ENCODE results near the gene DMRT3. TPM values are rescaled to one million over a fixed set of nuclear protein-coding genes. Genes with fewer than 3 reads are reported as not detected.

DMRT3 gene
- total and polyA plus RNA-seq, 2 donors from 2014 or later, result not detected

GRCh38 chr9:967903-968641 lies 8.4 kb upstream of the DMRT3 start:
- FAIRE-seq (no peak), DNase-seq (peak in 3 of 5 donors; percentile 63 to 72 (median 65))
- peaks cover 0 to 3% (median 0%) of the 10 kb centered on the region in 3 donors for H3K4me1 ChIP-seq (ENCODE audit: control insufficient read depth in 2 of 3, insufficient read depth in 2 of 3, low read depth in 1 of 3, low read length in 3 of 3)
- peaks cover 62% of the 10 kb centered on the region for H3K27me3 ChIP-seq (ENCODE audit: control insufficient read depth, insufficient read depth, low read length)
- H3K27ac ChIP-seq (ENCODE audit: low read depth in 2 of 2, low read length in 2 of 2), result no peak overlapping the region
- H3K9me3 ChIP-seq (ENCODE audit: control insufficient read depth in 2 of 3, insufficient read depth in 1 of 3, low read length in 3 of 3), result no peaks in the 10 kb centered on the region
- H3K36me3 ChIP-seq (ENCODE audit: control insufficient read depth in 2 of 3, insufficient read depth in 3 of 3, low read length in 3 of 3), result no peaks in the 10 kb centered on the region
- intact Hi-C loops (cut with DNase I), result no loop called here
- TF ChIP-seq, protein P1, sequence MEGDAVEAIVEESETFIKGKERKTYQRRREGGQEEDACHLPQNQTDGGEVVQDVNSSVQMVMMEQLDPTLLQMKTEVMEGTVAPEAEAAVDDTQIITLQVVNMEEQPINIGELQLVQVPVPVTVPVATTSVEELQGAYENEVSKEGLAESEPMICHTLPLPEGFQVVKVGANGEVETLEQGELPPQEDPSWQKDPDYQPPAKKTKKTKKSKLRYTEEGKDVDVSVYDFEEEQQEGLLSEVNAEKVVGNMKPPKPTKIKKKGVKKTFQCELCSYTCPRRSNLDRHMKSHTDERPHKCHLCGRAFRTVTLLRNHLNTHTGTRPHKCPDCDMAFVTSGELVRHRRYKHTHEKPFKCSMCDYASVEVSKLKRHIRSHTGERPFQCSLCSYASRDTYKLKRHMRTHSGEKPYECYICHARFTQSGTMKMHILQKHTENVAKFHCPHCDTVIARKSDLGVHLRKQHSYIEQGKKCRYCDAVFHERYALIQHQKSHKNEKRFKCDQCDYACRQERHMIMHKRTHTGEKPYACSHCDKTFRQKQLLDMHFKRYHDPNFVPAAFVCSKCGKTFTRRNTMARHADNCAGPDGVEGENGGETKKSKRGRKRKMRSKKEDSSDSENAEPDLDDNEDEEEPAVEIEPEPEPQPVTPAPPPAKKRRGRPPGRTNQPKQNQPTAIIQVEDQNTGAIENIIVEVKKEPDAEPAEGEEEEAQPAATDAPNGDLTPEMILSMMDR (IDR thresholded peaks at IDR 0.05; ENCODE audit: borderline replicate concordance, extremely low read depth, insufficient read depth), result no peak
- H3K9ac ChIP-seq (ENCODE audit: low read length in 3 of 3), result no peak overlapping the region
- no peak overlapping the region for H3K4me3 ChIP-seq (ENCODE audit: low read length in 3 of 3)

GRCh38 chr9:969310-970150 lies 6.9 kb upstream of the DMRT3 start:
- FAIRE-seq (no peak), DNase-seq (peak in 4 of 5 donors; percentile 43 to 67 (median 60))
- no peak overlapping the region for H3K4me3 ChIP-seq (ENCODE audit: low read length in 3 of 3)
- intact Hi-C loops (cut with DNase I), result no loop called here
- H3K36me3 ChIP-seq (ENCODE audit: control insufficient read depth in 2 of 3, insufficient read depth in 3 of 3, low read length in 3 of 3), result no peaks in the 10 kb centered on the region
- peaks cover 0 to 3% (median 0%) of the 10 kb centered on the region in 3 donors for H3K4me1 ChIP-seq (ENCODE audit: control insufficient read depth in 2 of 3, insufficient read depth in 2 of 3, low read depth in 1 of 3, low read length in 3 of 3)
- H3K9ac ChIP-seq (ENCODE audit: low read length in 3 of 3), result no peak overlapping the region
- H3K27ac ChIP-seq (ENCODE audit: low read depth in 2 of 2, low read length in 2 of 2), result no peak overlapping the region
- peaks cover 70% of the 10 kb centered on the region for H3K27me3 ChIP-seq (ENCODE audit: control insufficient read depth, insufficient read depth, low read length)
- H3K9me3 ChIP-seq (ENCODE audit: control insufficient read depth in 2 of 3, insufficient read depth in 1 of 3, low read length in 3 of 3), result peaks cover 0 to 3% (median 0%) of the 10 kb centered on the region in 3 donors
- TF ChIP-seq, protein P1 (IDR thresholded peaks at IDR 0.05; ENCODE audit: borderline replicate concordance, extremely low read depth, insufficient read depth), result no peak

DNA sequence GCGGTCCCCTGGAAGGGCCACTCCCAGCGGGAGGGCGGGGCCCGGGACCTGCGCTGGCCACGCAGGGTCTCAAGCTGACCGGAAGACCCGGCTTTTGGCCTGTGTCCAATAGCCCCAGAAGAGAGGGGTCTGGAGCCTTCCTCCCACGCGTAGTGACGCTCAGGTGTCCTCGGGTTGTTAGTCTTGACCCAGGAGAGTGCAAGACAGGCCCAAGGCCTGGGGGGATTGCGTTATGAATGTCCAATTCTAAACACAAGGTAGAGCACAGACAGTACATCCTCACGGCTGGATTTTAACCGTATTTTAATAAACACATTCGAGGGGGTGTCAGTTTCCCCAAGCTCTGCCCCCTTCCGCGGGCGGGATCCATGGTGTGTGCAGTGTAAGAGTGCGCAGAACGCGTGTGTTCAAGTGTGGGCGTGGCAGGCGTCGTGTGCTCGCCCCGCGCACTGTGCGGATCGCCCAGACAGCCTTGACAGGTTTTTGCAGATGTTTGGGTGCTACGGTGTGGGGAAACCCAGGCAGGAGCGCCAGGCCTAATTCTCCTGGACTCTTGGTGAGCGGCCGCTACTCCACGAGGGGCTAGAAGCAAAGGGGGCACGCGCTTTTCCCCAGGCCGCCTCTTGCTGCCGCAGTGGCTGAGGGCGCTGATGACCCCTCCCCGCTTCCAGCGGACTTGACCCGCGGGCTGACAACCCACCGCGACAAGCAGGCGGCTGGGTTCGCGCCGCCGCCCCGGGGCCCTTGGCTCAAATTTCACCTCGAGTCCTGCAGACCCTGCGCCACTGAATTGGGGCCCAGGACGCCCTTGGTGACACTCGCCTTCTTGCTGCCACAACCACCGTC lies 6.1 kb upstream of the DMRT3 start:
- no peak overlapping the region for H3K27ac ChIP-seq (ENCODE audit: low read depth in 2 of 2, low read length in 2 of 2)
- peaks cover 0 to 3% (median 0%) of the 10 kb centered on the region in 3 donors for H3K4me1 ChIP-seq (ENCODE audit: control insufficient read depth in 2 of 3, insufficient read depth in 2 of 3, low read depth in 1 of 3, low read length in 3 of 3)
- intact Hi-C loops (cut with DNase I), result no loop called here
- TF ChIP-seq, protein P1 (IDR thresholded peaks at IDR 0.05; ENCODE audit: borderline replicate concordance, extremely low read depth, insufficient read depth), result no peak
- FAIRE-seq, result no peak
- peaks cover 0 to 3% (median 0%) of the 10 kb centered on the region in 3 donors for H3K9me3 ChIP-seq (ENCODE audit: control insufficient read depth in 2 of 3, insufficient read depth in 1 of 3, low read length in 3 of 3)
- no peak overlapping the region for H3K9ac ChIP-seq (ENCODE audit: low read length in 3 of 3)
- H3K36me3 ChIP-seq (ENCODE audit: control insufficient read depth in 2 of 3, insufficient read depth in 3 of 3, low read length in 3 of 3), result no peaks in the 10 kb centered on the region
- H3K4me3 ChIP-seq (ENCODE audit: low read length in 3 of 3), result no peak overlapping the region
- peak in 4 of 5 donors; percentile 64 to 84 (median 70) for DNase-seq
- H3K27me3 ChIP-seq (ENCODE audit: control insufficient read depth, insufficient read depth, low read length), result peaks cover 76% of the 10 kb centered on the region

Data from kidney (tissue), 14 donors.